22Rv1 (cell line): ENCODE results near the gene SPG7.

ENCODE experiments used
- CTCF ChIP-seq: fragments of 450-650 bp; IDR thresholded peaks from 2 replicates; pipeline ENCODE4 v1.5.1; 2017; ENCODE audit warnings: mild to moderate bottlenecking
- ZFX ChIP-seq: fragments of 450-650 bp; IDR thresholded peaks from 2 replicates; pipeline ENCODE4 v1.6.1; 2017; ENCODE audit warnings: antibody characterized with exemption, borderline replicate concordance

GRCh38 chr16:89572073-89572484 is 63.9 kb downstream of the SPG7 start:
- TF ChIP-seq CTCF (no peak), ZFX (no peak)
